Lower leg skin (tissue), 4 donors: Measurements from ENCODE around the gene ARRB2. TPM values are rescaled to one million over a fixed set of nuclear protein-coding genes. Genes with fewer than 3 reads are reported as not detected.

Source experiments
- DNase-seq, 2 donors: peaks; one replicate each; pipeline ENCODE4 v3.0.0-alpha.2; 2019; ENCODE audit warnings: low spot score in 2 of 2
- H3K4me3 ChIP-seq: fragments of 200-600 bp; sonication (generic); 2 replicates; pipeline ENCODE4 v1.5.1; 2017; ENCODE audit warnings: mild to moderate bottlenecking, low read depth; ENCODE audit not compliant: poor library complexity, severe bottlenecking
- CTCF ChIP-seq, 3 donors: fragments of 450-650 bp; IDR thresholded peaks; one replicate each; pipeline ENCODE4 v1.5.1; 2016; ENCODE audit warnings: antibody characterized with exemption in 3 of 3, mild to moderate bottlenecking in 3 of 3, moderate library complexity in 2 of 3
- POLR2A ChIP-seq, 2 donors: fragments of 450-650 bp; IDR thresholded peaks; one replicate each; pipeline ENCODE4 v1.6.1; 2016 to 2017; ENCODE audit warnings: antibody characterized with exemption in 2 of 2, mild to moderate bottlenecking in 1 of 2, moderate library complexity in 1 of 2
- WGBS, 2 donors: methylation state at CpG; one replicate each; pipeline ENCODE4 v1.1.5; 2018; 5-methylcytosine and 5-hydroxymethylcytosine counted together
- intact Hi-C: fragments of 100-400 bp; cut with DNase I; formaldehyde crosslinking; loops from one replicate; pipeline ENCODE4 v1.15.0; 2023; ENCODE audit warnings: low total_unique reads
- total RNA-seq, 4 donors: library from RNA; depleted of rRNA; stranded (reverse); fragments of >200 nt; gene quantifications; one replicate each; pipeline ENCODE4 v1.1.0, GENCODE V29; 2016

The ARRB2 gene
- total RNA-seq, 4 donors from 2014 or later = 8.5 to 16.4 (median 11.8) TPM

- TF ChIP-seq CTCF (IDR thresholded peaks at IDR 0.05) = no peak
- TF ChIP-seq POLR2A (IDR thresholded peaks at IDR 0.05) = no peak
- no peak overlapping the region for H3K4me3 ChIP-seq
- WGBS, 2 donors = 31 to 34% methylated on average over 4 of the region's 4 CpGs
- intact Hi-C loops = no loop called here
- DNase-seq = no peak
Observed at GRCh38 chr17:4667166-4667565, 43.3 kb upstream of the ARRB2 start.

- intact Hi-C loops = no loop called here
- H3K4me3 ChIP-seq = no peak overlapping the region
- no peak for DNase-seq
- no peak for TF ChIP-seq POLR2A (IDR thresholded peaks at IDR 0.05)
- TF ChIP-seq CTCF (IDR thresholded peaks at IDR 0.05) = no peak
- 93 to 97% methylated on average over 6 to 9 of the region's 9 CpGs for WGBS, 2 donors
Observed at GRCh38 chr17:4672055-4672630, 38.3 kb upstream of the ARRB2 start.

- no peak for TF ChIP-seq POLR2A (IDR thresholded peaks at IDR 0.05)
- TF ChIP-seq CTCF (IDR thresholded peaks at IDR 0.05) = no peak
- no peak for DNase-seq
- WGBS, 2 donors = 76 to 89% methylated on average over 8 of the region's 8 CpGs
- H3K4me3 ChIP-seq = no peak overlapping the region
- intact Hi-C loops = no loop called here
Observed at GRCh38 chr17:4672751-4673150, 37.7 kb upstream of the ARRB2 start.

- DNase-seq = no peak
- intact Hi-C loops = no loop called here
- H3K4me3 ChIP-seq = no peak overlapping the region
- TF ChIP-seq POLR2A (IDR thresholded peaks at IDR 0.05) (no peak), CTCF (IDR thresholded peaks at IDR 0.05) (no peak)
- 84 to 87% methylated on average over 5 to 11 of the region's 11 CpGs for WGBS, 2 donors
Observed at GRCh38 chr17:4673169-4673568, 37.3 kb upstream of the ARRB2 start.

GRCh38 chr17:4673986-4674684, 36.3 kb upstream of the ARRB2 start:
- intact Hi-C loops = no loop called here
- 88 to 89% methylated on average over 23 to 27 of the region's 27 CpGs for WGBS, 2 donors
- TF ChIP-seq POLR2A (IDR thresholded peaks at IDR 0.05) (no peak), CTCF (IDR thresholded peaks at IDR 0.05) (no peak)
- DNase-seq = no peak
- H3K4me3 ChIP-seq = no peak overlapping the region

GRCh38 chr17:4674685-4674998, 35.8 kb upstream of the ARRB2 start:
- DNase-seq = no peak
- intact Hi-C loops = no loop called here
- H3K4me3 ChIP-seq = no peak overlapping the region
- WGBS, 2 donors = 89 to 91% methylated on average over 8 of the region's 8 CpGs
- TF ChIP-seq POLR2A (IDR thresholded peaks at IDR 0.05) (no peak), CTCF (IDR thresholded peaks at IDR 0.05) (no peak)
